Astrocyte (in vitro differentiated cells and primary cell): Measurements from ENCODE around the gene SLC66A2.

Experiments
- CTCF ChIP-seq: IDR thresholded peaks from 2 replicates; pipeline ENCODE4 v1.5.1; 2011; ENCODE audit warnings: low read depth, mild to moderate bottlenecking, inconsistent platforms, low read length, moderate library complexity; ENCODE audit not compliant: insufficient read depth
- EZH2 ChIP-seq: IDR thresholded peaks from 2 replicates; pipeline ENCODE4 v1.6.1; 2012; ENCODE audit warnings: mild to moderate bottlenecking, low read length, inconsistent platforms; ENCODE audit not compliant: insufficient read depth

DNA sequence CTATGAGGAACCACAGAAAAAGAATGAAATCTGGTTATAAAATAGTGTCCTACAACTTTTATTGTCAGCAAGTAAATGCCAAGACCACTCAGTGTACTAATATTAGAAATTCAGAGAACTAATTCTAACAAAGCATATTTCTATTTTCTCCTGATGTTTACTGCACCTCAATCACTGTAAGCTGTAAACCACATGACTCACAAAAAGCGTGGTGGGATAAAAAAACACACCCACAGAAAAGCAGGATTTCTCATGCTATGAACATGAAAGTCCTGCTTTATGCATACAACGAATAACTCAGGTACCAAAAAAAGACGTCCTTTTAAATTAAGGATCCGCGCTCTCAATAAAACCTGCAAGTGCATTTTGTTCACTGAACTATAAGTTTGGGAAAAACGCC, 36.1 kb upstream of the SLC66A2 start:
- TF ChIP-seq CTCF (no peak), EZH2 (no peak)
